AG04449 (cell line): ENCODE data around the gene ZNF684.

Source experiments
- CTCF ChIA-PET: fragments of 350-600 bp; formaldehyde crosslinking; extraction: SDS; loops from one replicate; lab custom pipeline; 2021; ENCODE audit warnings: antibody characterized with exemption; lab: Yijun Ruan, JAX
- POLR2A ChIA-PET: fragments of 400-600, 350-600 bp; formaldehyde crosslinking; extraction: SDS; loops from one replicate; lab custom pipeline; 2020; ENCODE audit warnings: antibody characterized with exemption, inconsistent platforms; lab: Yijun Ruan, JAX
- DNase-seq: peaks from one replicate; pipeline ENCODE4 v3.0.0-alpha.2; 2010; ENCODE audit warnings: low read depth, low spot score
- H3K4me3 ChIP-seq: 2 replicates; pipeline ENCODE4 v1.5.1; 2011; ENCODE audit warnings: low read depth, mild to moderate bottlenecking, control low read depth, low read length
- CTCF ChIP-seq: IDR thresholded peaks from one replicate; pipeline ENCODE4 v1.5.1; 2011; ENCODE audit warnings: mild to moderate bottlenecking, moderate library complexity, low read length, control low read depth, inconsistent platforms; ENCODE audit not compliant: insufficient read depth; ENCODE audit errors: missing control alignments

The ZNF684 gene

DNA sequence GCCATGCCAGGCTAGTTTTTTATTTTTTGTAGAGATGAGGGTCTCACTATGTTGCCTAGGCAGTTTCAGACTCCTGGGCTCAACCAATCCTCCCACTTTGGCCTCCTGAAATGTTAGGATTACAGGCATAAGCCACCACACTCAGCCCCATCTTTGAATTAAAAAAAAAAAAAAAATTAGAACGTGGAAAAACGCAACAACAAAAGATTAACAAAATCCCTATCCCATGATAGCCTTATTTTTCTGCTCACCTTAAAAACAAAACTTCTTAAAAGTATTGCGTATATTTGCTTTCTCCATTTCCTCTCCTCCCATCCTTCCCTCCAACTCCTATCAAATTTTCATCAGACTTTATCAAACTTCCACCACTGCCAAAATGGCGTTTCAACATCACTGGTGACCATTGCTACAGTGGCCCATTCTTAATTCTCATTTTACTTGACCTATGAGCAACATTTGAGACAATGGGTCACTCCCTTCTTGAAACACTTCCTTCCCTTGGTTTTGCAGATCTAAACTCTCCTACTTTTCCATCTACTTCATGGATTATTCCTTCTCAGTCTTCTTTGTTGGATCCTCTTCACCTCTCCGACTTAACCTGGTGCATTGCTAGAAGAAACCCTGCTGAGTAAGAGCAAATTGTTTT, 579 bp upstream of the ZNF684 start:
- no peak for DNase-seq
- TF ChIP-seq CTCF: no peak
- peak overlapping the region; percentile 90 for H3K4me3 ChIP-seq
- ChIA-PET POLR2A (no interaction called here), CTCF (interaction anchor here (2.8 to 2.9 kb wide), 2 partner anchors 12 to 20 kb away, joined by 13 to 31 read pairs; no protein-coding TSS in a partner anchor)

DNA sequence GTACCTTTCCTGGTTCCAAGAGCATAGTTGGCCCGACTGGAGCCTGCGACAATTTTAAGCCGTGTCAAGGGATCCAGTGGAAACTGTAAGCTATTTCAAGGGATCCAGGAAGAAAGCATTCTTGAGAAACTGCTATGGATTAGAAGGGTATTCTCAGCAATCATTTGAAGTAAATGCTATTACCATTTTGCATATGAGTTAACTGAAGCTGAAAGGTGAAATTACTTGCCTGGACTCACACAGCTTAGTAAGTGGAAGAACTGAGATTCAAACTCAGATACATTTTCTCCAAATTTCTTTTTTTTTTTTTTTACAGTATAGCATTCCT, 589 bp downstream of the ZNF684 start:
- DNase-seq: no peak
- POLR2A ChIA-PET: interaction anchor here (0.6 to 0.8 kb wide), 2 partner anchors 23 to 150 kb away, joined by 3 to 4 read pairs; partner anchors contain the start of gene EXO5
- TF ChIP-seq CTCF: no peak
- CTCF ChIA-PET: interaction anchor here (0.7 to 2.9 kb wide), 31 partner anchors 10 to 421 kb away, joined by 3 to 31 read pairs (median 5); partner anchors contain the start of genes EXO5 and NFYC
- peak overlapping the region; percentile 90 for H3K4me3 ChIP-seq

- ChIA-PET CTCF (interaction anchor here (0.7 to 2.9 kb wide), 43 partner anchors 10 to 427 kb away, joined by 3 to 31 read pairs (median 5); partner anchors contain the start of genes EXO5 and NFYC), POLR2A (no interaction called here)
- H3K4me3 ChIP-seq: no peak overlapping the region
- no peak for DNase-seq
- TF ChIP-seq CTCF: peak; percentile 53
Observed at GRCh38 chr1:40532844-40533424, 1.5 kb downstream of the ZNF684 start.

- POLR2A ChIA-PET: no interaction called here
Observed at GRCh38 chr1:40534589-40534988, 3.2 kb downstream of the ZNF684 start.

GRCh38 chr1:40535732-40536131, 4.3 kb downstream of the ZNF684 start:
- no peak for DNase-seq
- TF ChIP-seq CTCF: no peak
- POLR2A ChIA-PET: no interaction called here
- H3K4me3 ChIP-seq: no peak overlapping the region
- CTCF ChIA-PET: no interaction called here

More at GRCh38 chr1:40534589-40534988, 3.2 kb downstream of the ZNF684 start:
- TF ChIP-seq CTCF: no peak
- H3K4me3 ChIP-seq: no peak overlapping the region
- no peak for DNase-seq
- CTCF ChIA-PET: no interaction called here

DNA sequence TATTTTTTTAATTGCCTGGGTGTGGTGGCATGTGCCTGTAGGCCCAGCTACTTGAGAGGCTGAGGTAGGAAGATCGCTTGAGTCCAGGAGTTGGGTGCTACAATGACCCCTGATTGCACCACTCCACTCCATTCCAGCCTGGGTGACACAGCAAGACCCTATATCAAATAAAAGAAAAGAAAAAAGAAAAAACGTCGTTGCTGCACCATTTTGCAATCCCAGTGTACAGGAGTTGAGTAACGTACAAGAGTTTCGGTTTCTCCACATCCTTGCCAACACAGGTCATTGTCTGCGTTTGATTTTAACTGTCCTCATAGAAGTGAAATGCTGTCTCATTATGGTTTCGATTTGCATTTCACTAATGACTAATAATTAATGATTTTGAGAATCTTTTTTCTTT, 7.9 kb downstream of the ZNF684 start:
- POLR2A ChIA-PET: no interaction called here
- CTCF ChIA-PET: interaction anchor here (1.0 kb wide), 1 partner anchor 18 kb away, joined by 3 read pairs; no protein-coding TSS in a partner anchor

More for the DNA sequence above, 7.9 kb downstream of the ZNF684 start:
- DNase-seq: no peak
- no peak for TF ChIP-seq CTCF
- H3K4me3 ChIP-seq: no peak overlapping the region
